Measurements from ENCODE around the gene SERPINC1. TPM values are rescaled to one million over a fixed set of nuclear protein-coding genes. Genes with fewer than 3 reads are reported as not detected.
A peak's percentile ranks its signal among the peaks of the same experiment; 100 is the strongest.

The SERPINC1 gene
- total RNA-seq, 1 experiment from 2014 or later, result 0.57 TPM

- no peak for TF ChIP-seq TCF7 (CRISPR knock-in tag; IDR thresholded peaks at IDR 0.05; ENCODE audit: low read depth)
- no peak for TF ChIP-seq ZNF425 (CRISPR knock-in tag; conservative IDR thresholded peaks at IDR 0.05)
Observed at GRCh38 chr1:173868266-173869020, 48.7 kb downstream of the SERPINC1 start, which contains the start of gene ZBTB37 (continued).

DNA sequence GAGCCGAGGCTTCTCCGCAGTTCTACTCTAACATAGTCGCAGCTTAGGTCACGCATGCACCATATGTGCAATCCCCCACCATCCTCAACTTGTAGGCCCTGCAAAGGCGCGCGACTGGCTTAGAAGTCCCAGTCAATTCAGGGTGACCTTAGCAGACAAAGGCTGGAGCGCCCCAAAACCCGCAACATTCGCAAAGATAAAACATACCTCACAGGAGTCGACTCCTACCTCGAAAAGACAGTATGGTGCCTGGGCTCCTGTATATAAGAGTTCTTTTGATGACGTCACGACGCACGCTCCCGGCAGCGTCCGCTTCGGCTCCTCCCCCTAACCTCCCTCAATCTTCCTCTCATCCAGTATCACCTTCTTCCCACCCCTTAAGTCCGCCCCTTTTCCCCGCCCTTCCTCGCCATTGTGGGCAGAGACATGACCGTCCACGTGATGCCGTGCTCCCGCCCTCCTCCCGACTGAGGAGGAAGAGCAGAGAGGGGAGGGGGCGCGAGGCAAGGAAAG lies 49.3 kb downstream of the SERPINC1 start, which contains the start of gene GAS5:
GAS5 (minus strand) TSS at position 237 of the 513 bp plus-strand sequence.
- H3K27me3 Mint-ChIP-seq (ENCODE audit: low read depth), result no peaks in the 10 kb centered on the region
- CTCF ChIA-PET, result interaction anchor here (0.6 to 1.2 kb wide), 8 partner anchors 15 to 438 kb away, joined by 3 to 5 read pairs (median 3); partner anchors contain the start of gene DARS2
- peaks cover 63% of the 10 kb centered on the region for H3K4me1 Mint-ChIP-seq
- POLR2A ChIA-PET, result interaction anchor here (0.5 to 1.9 kb wide), 16 partner anchors 8 to 391 kb away, joined by 3 to 19 read pairs (median 4); partner anchors contain the start of genes CENPL, DARS2, KLHL20 and PRDX6
- H3K9me3 Mint-ChIP-seq, result no peaks in the 10 kb centered on the region
- H3K36me3 Mint-ChIP-seq, result peaks cover 69% of the 10 kb centered on the region
- H3K27ac Mint-ChIP-seq, result peak within 1 kb of the TSS; percentile 100
- DNase-seq (ENCODE audit: low spot score), result peak; percentile 100
- H3K4me3 Mint-ChIP-seq, result peak within 1 kb of the TSS; percentile 97
- peak; percentile 85 for ATAC-seq
- TF ChIP-seq, protein P1, sequence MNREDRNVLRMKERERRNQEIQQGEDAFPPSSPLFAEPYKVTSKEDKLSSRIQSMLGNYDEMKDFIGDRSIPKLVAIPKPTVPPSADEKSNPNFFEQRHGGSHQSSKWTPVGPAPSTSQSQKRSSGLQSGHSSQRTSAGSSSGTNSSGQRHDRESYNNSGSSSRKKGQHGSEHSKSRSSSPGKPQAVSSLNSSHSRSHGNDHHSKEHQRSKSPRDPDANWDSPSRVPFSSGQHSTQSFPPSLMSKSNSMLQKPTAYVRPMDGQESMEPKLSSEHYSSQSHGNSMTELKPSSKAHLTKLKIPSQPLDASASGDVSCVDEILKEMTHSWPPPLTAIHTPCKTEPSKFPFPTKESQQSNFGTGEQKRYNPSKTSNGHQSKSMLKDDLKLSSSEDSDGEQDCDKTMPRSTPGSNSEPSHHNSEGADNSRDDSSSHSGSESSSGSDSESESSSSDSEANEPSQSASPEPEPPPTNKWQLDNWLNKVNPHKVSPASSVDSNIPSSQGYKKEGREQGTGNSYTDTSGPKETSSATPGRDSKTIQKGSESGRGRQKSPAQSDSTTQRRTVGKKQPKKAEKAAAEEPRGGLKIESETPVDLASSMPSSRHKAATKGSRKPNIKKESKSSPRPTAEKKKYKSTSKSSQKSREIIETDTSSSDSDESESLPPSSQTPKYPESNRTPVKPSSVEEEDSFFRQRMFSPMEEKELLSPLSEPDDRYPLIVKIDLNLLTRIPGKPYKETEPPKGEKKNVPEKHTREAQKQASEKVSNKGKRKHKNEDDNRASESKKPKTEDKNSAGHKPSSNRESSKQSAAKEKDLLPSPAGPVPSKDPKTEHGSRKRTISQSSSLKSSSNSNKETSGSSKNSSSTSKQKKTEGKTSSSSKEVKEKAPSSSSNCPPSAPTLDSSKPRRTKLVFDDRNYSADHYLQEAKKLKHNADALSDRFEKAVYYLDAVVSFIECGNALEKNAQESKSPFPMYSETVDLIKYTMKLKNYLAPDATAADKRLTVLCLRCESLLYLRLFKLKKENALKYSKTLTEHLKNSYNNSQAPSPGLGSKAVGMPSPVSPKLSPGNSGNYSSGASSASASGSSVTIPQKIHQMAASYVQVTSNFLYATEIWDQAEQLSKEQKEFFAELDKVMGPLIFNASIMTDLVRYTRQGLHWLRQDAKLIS (CRISPR knock-in tag; IDR thresholded peaks at IDR 0.05; ENCODE audit: borderline replicate concordance), result peak; percentile 94; the same call in 1 of the 2 replicates
- no peak for TF ChIP-seq ZSCAN18 (CRISPR knock-in tag; IDR thresholded peaks at IDR 0.05)
- TF ChIP-seq, protein P2, sequence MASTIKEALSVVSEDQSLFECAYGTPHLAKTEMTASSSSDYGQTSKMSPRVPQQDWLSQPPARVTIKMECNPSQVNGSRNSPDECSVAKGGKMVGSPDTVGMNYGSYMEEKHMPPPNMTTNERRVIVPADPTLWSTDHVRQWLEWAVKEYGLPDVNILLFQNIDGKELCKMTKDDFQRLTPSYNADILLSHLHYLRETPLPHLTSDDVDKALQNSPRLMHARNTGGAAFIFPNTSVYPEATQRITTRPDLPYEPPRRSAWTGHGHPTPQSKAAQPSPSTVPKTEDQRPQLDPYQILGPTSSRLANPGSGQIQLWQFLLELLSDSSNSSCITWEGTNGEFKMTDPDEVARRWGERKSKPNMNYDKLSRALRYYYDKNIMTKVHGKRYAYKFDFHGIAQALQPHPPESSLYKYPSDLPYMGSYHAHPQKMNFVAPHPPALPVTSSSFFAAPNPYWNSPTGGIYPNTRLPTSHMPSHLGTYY (CRISPR knock-in tag; IDR thresholded peaks at IDR 0.05), result no peak; the same call in 1 of the 2 replicates
- TF ChIP-seq, protein P3, sequence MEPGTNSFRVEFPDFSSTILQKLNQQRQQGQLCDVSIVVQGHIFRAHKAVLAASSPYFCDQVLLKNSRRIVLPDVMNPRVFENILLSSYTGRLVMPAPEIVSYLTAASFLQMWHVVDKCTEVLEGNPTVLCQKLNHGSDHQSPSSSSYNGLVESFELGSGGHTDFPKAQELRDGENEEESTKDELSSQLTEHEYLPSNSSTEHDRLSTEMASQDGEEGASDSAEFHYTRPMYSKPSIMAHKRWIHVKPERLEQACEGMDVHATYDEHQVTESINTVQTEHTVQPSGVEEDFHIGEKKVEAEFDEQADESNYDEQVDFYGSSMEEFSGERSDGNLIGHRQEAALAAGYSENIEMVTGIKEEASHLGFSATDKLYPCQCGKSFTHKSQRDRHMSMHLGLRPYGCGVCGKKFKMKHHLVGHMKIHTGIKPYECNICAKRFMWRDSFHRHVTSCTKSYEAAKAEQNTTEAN (CRISPR knock-in tag; IDR thresholded peaks at IDR 0.05), result peak; percentile 44; the same call in 1 of the 2 replicates
- peak; percentile 18; the same call in 1 of the 2 replicates for TF ChIP-seq TEAD1 (CRISPR knock-in tag; IDR thresholded peaks at IDR 0.05)
- no peak for TF ChIP-seq PREB (CRISPR knock-in tag; IDR thresholded peaks at IDR 0.05; ENCODE audit: borderline replicate concordance)
- TF ChIP-seq E2F1 (CRISPR knock-in tag; IDR thresholded peaks at IDR 0.05), result no peak
- TF ChIP-seq NFATC4 (CRISPR knock-in tag; IDR thresholded peaks at IDR 0.05), result peak; percentile 55; the same call in 1 of the 2 replicates
- peak; percentile 72; the same call in 1 of the 2 replicates for TF ChIP-seq ZNF671 (CRISPR knock-in tag; IDR thresholded peaks at IDR 0.05)
- peak; percentile 10; the same call in 1 of the 2 replicates for TF ChIP-seq NFE2L1 (CRISPR knock-in tag; IDR thresholded peaks at IDR 0.05)
- TF ChIP-seq ATF1 (CRISPR knock-in tag; IDR thresholded peaks at IDR 0.05), result no peak
- TF ChIP-seq, protein P4, sequence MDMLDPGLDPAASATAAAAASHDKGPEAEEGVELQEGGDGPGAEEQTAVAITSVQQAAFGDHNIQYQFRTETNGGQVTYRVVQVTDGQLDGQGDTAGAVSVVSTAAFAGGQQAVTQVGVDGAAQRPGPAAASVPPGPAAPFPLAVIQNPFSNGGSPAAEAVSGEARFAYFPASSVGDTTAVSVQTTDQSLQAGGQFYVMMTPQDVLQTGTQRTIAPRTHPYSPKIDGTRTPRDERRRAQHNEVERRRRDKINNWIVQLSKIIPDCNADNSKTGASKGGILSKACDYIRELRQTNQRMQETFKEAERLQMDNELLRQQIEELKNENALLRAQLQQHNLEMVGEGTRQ (CRISPR knock-in tag; IDR thresholded peaks at IDR 0.05), result peak; percentile 95
- TF ChIP-seq ZMAT4 (CRISPR knock-in tag; IDR thresholded peaks at IDR 0.05), result 0 out of 2 replicates have a peak, but pooled peaks have one; percentile 11
- peak; percentile 56 for TF ChIP-seq RORB (CRISPR knock-in tag; IDR thresholded peaks at IDR 0.05)
- TF ChIP-seq, protein P5, sequence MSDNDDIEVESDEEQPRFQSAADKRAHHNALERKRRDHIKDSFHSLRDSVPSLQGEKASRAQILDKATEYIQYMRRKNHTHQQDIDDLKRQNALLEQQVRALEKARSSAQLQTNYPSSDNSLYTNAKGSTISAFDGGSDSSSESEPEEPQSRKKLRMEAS (CRISPR knock-in tag; IDR thresholded peaks at IDR 0.05), result peak; percentile 87; the same call in 1 of the 2 replicates
